KMS-11 (cell line): ENCODE data around the gene PTPRN2.

Experiments
- H2AFZ ChIP-seq: fragments of 200-600 bp; sonication (generic); 2 replicates; pipeline ENCODE4 v1.6.1; 2016; ENCODE audit warnings: antibody characterized with exemption, mixed run types, low read depth
- H3K27ac ChIP-seq: fragments of 200-600 bp; sonication (generic); 2 replicates; pipeline ENCODE4 v1.6.1; 2016; ENCODE audit warnings: mild to moderate bottlenecking, mixed run types
- H3K27me3 ChIP-seq: fragments of 200-600 bp; sonication (generic); 2 replicates; pipeline ENCODE4 v1.6.1; 2017; ENCODE audit warnings: mild to moderate bottlenecking, low read depth, mixed run types, moderate library complexity; ENCODE audit not compliant: insufficient read depth
- H3K36me3 ChIP-seq: fragments of 200-600 bp; sonication (generic); 2 replicates; pipeline ENCODE4 v1.6.1; 2017; ENCODE audit warnings: mild to moderate bottlenecking, mixed run types; ENCODE audit not compliant: insufficient read depth
- H3K4me1 ChIP-seq: fragments of 200-600 bp; sonication (generic); 2 replicates; pipeline ENCODE4 v1.6.1; 2016; ENCODE audit warnings: mild to moderate bottlenecking, low read depth, mixed run types; ENCODE audit not compliant: poor library complexity, severe bottlenecking
- H3K4me2 ChIP-seq: fragments of 200-600 bp; sonication (generic); 2 replicates; pipeline ENCODE4 v1.7.0; 2016; ENCODE audit warnings: mild to moderate bottlenecking, mixed run types
- H3K4me3 ChIP-seq: fragments of 200-600 bp; sonication (generic); IDR thresholded peaks from 2 replicates; pipeline ENCODE4 v1.6.1; 2017; ENCODE audit warnings: low read depth, low read length, mixed read lengths; ENCODE audit not compliant: insufficient read depth
- H3K79me2 ChIP-seq: fragments of 200-600 bp; sonication (generic); 2 replicates; pipeline ENCODE4 v1.6.1; 2016; ENCODE audit warnings: low read depth, mixed run types; ENCODE audit not compliant: insufficient read depth
- H3K9ac ChIP-seq: fragments of 200-600 bp; sonication (generic); 2 replicates; pipeline ENCODE4 v1.6.1; 2016; ENCODE audit warnings: mild to moderate bottlenecking, mixed run types
- H4K20me1 ChIP-seq: fragments of 200-600 bp; sonication (generic); 2 replicates; pipeline ENCODE4 v1.6.1; 2016; ENCODE audit warnings: mild to moderate bottlenecking, mixed run types; ENCODE audit not compliant: insufficient read depth
- CTCF ChIP-seq: fragments of 200-600 bp; sonication (generic); conservative IDR thresholded peaks from 2 replicates; pipeline ENCODE4 v1.6.1; 2017; ENCODE audit warnings: low read depth, mild to moderate bottlenecking, antibody characterized with exemption, low read length, moderate library complexity, mixed read lengths

The PTPRN2 gene

GRCh38 chr7:157618823-157619606 lies 968.6 kb downstream of the PTPRN2 start:
- Histone ChIP-seq H3K4me3 (no peak overlapping the region), H3K79me2 (no peaks in the 10 kb centered on the region), H4K20me1 (no peaks in the 10 kb centered on the region), H3K4me2 (no peak overlapping the region), H3K27me3 (peaks cover 22% of the 10 kb centered on the region; the same call in 1 of the 2 replicates), H2AFZ (no peak overlapping the region), H3K9ac (no peak overlapping the region), H3K4me1 (no peaks in the 10 kb centered on the region), H3K27ac (no peak overlapping the region), H3K36me3 (no peaks in the 10 kb centered on the region)
- TF ChIP-seq CTCF: no peak

- Histone ChIP-seq H3K79me2 (no peaks in the 10 kb centered on the region), H3K4me2 (no peak overlapping the region), H3K9ac (no peak overlapping the region), H3K27ac (no peak overlapping the region), H3K27me3 (peaks cover 22% of the 10 kb centered on the region; the same call in 1 of the 2 replicates), H2AFZ (no peak overlapping the region), H3K4me1 (no peaks in the 10 kb centered on the region), H3K4me3 (no peak overlapping the region), H4K20me1 (no peaks in the 10 kb centered on the region), H3K36me3 (no peaks in the 10 kb centered on the region)
- no peak for TF ChIP-seq CTCF
Observed at GRCh38 chr7:157618091-157618726, 969.4 kb downstream of the PTPRN2 start.

GRCh38 chr7:157617401-157617800 lies 970.2 kb downstream of the PTPRN2 start:
- no peak overlapping the region for H3K4me3 ChIP-seq

GRCh38 chr7:157616931-157617330 lies 970.7 kb downstream of the PTPRN2 start:
- Histone ChIP-seq H3K4me3 (no peak overlapping the region), H3K27ac (no peak overlapping the region), H3K79me2 (no peaks in the 10 kb centered on the region), H3K36me3 (no peaks in the 10 kb centered on the region), H4K20me1 (no peaks in the 10 kb centered on the region), H3K4me1 (no peaks in the 10 kb centered on the region), H3K9ac (no peak overlapping the region), H3K4me2 (no peak overlapping the region), H2AFZ (no peak overlapping the region), H3K27me3 (peaks cover 22% of the 10 kb centered on the region; the same call in 1 of the 2 replicates)
- no peak for TF ChIP-seq CTCF

More at GRCh38 chr7:157617401-157617800, 970.2 kb downstream of the PTPRN2 start:
- H3K9ac ChIP-seq: no peak overlapping the region
- no peaks in the 10 kb centered on the region for H3K36me3 ChIP-seq
- H3K79me2 ChIP-seq: no peaks in the 10 kb centered on the region
- H3K4me2 ChIP-seq: no peak overlapping the region
- no peaks in the 10 kb centered on the region for H3K4me1 ChIP-seq
- H2AFZ ChIP-seq: no peak overlapping the region
- no peak for TF ChIP-seq CTCF
- no peaks in the 10 kb centered on the region for H4K20me1 ChIP-seq
- no peak overlapping the region for H3K27ac ChIP-seq
- peaks cover 22% of the 10 kb centered on the region; the same call in 1 of the 2 replicates for H3K27me3 ChIP-seq
